Stimulated activated CD8-positive, alpha-beta memory T cell treated with anti-CD3 and anti-CD28 coated beads, Interleukin-7, amount 100 ng/mL, for 48 hours (primary cell): ENCODE data around the gene WDR82.

Experiments used
- DNase-seq, 2 donors: peaks; one replicate each; pipeline ENCODE4 v3.0.0-alpha.2; 2020; ENCODE audit warnings: low read depth in 1 of 2; ENCODE audit errors: extremely low read depth in 1 of 2

WDR82 gene

DNA sequence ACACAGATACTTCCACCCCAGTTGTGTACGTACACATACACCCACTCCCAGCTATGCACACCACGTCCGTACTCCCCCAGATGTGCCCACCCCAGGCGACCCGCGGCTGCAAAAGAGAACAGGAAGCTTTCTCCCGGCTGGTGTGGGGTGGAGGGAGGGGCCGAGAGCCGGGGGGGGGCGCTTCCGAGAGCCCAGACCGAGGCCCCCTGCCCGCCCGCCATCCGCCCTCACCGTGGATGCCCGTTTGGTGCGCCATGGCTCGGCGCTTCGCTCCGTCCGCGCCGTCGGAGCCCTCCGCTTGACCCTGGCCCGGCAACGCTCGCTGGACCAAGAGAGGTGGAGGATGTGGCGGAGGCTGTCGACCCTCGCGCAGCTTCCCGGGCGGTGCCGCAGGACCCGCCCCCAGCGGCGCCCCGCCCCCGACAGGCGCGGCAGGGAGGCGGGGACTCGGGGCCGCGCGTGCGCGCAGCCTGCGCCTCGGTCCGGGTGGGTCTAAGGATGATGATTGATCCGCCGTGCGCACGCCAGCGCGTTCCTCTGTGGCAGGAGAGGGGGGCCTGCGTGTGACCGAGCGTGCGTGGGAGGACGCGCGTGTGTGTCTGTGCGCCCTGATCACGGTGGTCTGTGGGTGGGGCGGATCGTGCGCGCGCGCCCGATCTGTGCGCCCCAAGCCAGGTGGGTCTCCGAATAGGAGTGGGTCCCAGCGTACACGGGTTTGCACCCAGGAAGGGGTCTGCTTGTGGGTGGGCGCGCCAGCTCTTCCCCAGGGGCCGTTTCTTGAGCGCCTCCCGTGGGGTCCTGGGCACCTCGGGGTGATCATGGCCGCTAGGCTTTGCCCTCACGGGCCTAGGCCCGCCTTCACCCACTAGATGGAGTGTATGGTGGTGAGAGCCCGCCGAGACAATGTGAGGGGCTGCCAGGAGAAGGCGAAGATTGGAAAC, 39.4 kb downstream of the WDR82 start, which contains the start of gene TWF2:
TSS of gene TWF2 (minus strand) at position 398 of the 941 bp plus-strand sequence. CDS start at position 256, 142 bp downstream.
- DNase-seq: peak; percentile 83 to 84

GRCh38 chr3:52238193-52238760, 40.2 kb downstream of the WDR82 start:
- DNase-seq: no peak

DNA sequence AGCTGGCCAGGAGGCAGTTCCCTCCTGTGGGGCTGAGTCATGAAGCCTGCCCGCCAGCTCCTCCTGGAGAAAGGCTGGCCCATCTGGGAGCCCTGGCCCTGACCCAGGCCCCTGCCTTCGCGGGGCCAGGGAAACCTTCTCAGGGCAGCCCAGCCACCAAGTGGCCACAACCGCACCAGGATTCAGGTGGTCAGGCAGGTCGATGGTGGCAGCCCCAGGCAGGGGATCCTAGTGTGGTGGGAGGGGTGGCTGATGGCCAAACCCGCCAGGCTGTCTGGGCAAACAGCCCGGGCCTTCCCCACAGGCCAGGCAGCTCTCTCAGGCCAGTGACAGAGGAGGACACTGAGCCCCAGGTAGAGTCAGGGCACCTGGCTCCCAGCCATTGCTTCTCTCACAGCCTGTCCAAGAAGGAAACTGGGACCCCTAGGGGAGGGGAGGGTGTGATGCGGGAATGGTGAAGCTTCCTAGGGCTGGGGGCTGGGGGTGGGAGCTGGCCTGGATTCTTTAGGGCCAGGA, 40.7 kb downstream of the WDR82 start:
- no peak for DNase-seq

GRCh38 chr3:52237006-52237656, 41.3 kb downstream of the WDR82 start:
- no peak for DNase-seq

GRCh38 chr3:52236424-52236886, 42.0 kb downstream of the WDR82 start:
- no peak for DNase-seq

DNA sequence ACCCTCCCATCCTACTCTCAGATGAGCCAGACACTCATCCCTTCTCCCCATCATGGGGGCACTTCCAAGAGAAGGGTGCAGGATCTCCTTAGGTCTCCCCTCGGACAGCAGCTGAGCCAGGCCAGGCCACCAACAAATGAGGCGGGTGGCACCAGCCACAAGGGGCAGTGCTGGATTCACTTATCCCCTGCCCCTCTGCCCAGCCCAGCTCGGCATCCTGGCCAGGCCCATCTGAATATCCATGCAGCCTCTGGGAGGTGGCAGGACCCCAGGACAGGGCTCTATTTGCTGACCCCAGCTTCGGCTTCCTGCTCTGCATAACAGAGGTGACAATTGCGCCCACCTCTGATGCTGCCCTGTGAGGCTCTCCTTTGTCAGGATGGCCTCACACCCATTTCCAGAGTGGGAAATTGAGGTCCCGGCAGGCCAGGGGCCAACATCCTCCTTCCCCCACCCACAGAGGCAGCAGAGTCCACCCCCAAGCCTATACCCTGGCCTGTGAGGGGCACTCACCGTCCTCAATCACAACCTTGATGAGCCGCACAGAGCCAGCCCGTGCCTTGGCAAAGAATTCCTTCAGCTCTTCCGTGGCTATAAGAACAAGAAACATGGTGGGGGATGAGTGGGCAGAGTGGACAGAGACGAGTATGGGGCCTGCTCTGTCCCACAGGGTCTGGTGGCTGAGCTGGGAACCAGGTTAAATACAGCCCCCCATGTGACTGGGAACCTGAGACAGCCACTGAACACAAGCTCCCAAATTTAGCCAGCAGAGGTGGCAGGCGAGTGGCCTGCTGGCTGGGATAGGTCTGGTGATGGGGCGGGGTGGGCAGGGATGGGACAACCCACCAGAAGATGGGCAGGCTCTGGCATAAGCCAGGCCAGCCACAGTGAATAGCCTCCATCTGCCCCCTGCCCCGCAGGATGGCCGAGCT, 43.7 kb downstream of the WDR82 start:
- no peak for DNase-seq

DNA sequence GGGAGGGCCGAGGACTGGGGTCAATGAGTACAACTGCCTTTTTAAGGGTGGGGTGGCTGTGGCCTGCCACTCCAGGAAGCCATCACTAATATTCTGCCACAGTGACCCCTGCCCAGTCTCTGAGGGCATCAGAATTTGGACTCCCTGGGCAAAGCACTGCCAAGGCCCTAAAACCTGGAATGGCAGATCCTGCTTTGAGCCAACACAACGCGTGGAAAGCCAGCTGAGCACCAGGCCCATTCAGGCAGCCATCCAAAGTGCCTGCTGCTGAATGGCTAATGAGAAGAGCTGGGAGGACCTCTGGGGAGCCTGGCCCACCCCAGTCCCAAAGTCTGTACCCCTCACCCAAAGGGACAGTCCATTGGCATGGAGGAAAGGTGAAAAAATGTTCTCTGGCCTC, 44.5 kb downstream of the WDR82 start:
- DNase-seq: no peak

DNA sequence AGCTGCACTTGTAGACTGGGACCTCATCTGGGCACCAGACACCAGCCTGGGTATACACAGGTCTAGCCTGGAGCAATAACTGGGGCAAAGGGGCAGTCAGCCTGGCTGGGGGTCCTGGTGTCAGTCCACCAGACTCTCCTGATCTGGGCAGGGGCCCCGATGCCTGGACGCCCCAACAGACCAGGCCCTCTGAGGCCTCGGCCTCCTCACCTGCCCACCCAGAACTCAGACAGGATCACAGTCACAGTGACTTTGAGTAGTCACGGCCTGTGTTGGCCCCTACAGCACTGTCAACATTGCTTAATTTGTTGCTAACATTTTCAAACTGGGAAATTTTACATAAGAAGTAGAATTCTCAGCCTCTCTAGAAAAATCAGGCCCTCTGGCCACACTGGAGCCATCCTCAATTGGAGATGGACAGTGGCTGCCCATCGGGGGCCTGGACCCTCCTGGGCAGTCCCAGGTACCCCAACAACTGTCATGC, 45.3 kb downstream of the WDR82 start:
- DNase-seq: no peak

- no peak for DNase-seq
These were observed 46.0 kb downstream of the WDR82 start for GRCh38 chr3:52232279-52233107.

GRCh38 chr3:52231502-52232278, 46.8 kb downstream of the WDR82 start:
- peak; percentile 66 to 69 for DNase-seq

GRCh38 chr3:52230889-52231499, 47.5 kb downstream of the WDR82 start:
- DNase-seq: no peak

GRCh38 chr3:52230461-52230860, 48.0 kb downstream of the WDR82 start:
- no peak for DNase-seq

DNA sequence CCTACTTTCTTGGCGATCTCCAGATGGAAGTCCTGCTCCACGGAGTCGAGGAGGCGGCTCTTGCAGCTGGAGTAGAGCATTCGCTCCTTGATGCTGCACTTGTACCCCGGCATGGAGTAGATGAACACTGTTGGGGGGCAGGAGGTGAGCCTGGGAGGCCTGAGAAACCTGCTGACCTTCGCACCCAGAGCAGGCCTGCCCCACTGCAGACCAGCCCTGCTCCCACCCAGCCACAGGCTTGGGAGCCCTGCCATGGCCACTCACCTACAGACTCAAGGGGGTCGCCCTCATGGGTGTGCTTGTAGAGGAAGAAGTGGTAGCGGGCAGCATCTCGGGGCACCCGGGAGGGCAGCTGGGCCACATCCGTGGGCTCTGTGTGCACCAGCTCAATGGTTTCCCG, 48.8 kb downstream of the WDR82 start:
- DNase-seq: no peak

GRCh38 chr3:52228751-52229291, 49.6 kb downstream of the WDR82 start:
- DNase-seq: no peak

DNA sequence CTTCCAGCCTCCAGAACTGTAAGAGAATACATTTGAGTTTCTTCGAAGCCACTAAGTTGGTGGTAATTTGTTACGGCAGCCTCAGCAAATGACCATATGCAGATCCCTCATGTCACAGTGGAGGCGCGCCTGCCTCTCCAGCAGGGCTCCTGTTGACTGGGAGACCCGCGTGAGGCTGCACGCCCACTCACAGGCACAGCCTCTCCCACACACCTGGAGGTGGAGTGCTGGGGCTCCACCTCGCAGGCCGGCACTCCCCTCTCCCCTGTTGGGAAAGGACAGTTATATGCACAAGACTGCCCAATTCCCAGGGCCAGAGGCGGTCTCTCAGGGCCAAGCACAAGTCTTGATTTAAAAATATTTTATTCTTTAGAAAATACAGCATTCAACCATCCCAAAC, 50.2 kb downstream of the WDR82 start:
- no peak for DNase-seq

DNA sequence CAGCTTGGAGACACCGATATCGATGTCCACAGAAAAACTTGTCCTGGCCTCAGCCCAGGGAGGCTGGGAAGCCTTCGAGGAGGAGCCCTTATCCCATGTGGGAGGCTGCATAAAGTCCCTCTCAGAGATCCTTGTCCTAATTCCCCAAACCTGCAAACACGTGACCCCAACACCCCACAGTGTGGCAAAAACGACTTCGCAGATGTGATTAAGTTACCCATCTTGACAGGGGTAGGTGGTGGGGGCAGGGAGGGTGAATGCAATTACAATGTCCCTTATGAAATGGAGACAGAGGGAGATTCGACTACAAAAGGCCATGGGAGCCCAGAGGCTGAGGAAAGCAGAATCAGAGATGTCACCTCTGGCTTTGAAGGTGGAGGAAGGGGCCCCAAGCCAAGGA, 50.7 kb downstream of the WDR82 start:
- DNase-seq: no peak

- DNase-seq: no peak
These were observed 51.3 kb downstream of the WDR82 start for GRCh38 chr3:52227117-52227516.
